Measurements from ENCODE around the gene XPNPEP3.
"Not testable (repeated sequence)": the region's sequence is repeated elsewhere in the genome, so short reads cannot be mapped to it uniquely, and the experiment has no call there.

XPNPEP3 gene

DNA sequence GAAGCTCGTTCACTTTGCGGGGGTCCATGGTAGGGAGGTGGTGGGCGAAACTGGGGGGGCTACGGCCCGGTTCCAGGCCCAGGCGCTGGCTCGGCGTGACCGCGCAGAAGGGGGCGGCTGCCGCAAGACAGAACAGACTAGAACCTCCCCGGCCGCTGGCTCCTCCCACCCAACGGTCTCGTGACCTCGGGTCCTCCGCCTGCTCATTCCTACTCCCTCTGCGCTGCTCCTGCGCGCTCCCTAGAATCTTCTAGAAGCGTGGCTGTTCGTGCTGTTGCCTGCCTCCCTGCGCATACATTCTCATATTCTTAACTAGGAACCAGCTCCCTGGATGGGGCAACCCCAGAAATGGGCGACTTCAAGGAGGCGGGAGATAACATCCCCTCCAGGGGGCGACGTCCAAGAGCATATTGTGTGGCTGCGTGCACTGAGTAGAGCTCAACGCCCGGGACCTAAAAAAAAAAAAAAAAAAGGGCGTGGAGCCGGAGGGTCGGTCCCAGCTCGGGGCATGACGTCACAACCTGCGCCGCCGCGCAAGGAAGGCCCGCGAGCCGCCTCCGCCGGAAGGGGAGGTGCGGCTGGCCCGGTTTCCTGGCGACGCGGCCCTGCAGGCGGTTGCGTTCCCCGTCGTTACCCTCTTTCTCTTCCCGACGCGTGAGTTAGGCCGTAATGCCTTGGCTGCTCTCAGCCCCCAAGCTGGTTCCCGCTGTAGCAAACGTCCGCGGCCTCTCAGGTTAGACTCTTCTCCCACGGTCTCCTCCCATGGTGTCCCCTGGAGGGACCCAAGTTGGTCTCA, at the start of gene XPNPEP3, which contains the start of gene ST13:
Gene XPNPEP3, plus strand, starts transcription at position 636 of the 796 bp plus-strand sequence. Its CDS starts 34 bp downstream, at position 670.
Gene ST13, minus strand, starts transcription at position 127 of the 796 bp plus-strand sequence. Its CDS starts 99 bp downstream, at position 28.
- peak; percentile 84 to 99 (median 95) for DNase-seq

DNA sequence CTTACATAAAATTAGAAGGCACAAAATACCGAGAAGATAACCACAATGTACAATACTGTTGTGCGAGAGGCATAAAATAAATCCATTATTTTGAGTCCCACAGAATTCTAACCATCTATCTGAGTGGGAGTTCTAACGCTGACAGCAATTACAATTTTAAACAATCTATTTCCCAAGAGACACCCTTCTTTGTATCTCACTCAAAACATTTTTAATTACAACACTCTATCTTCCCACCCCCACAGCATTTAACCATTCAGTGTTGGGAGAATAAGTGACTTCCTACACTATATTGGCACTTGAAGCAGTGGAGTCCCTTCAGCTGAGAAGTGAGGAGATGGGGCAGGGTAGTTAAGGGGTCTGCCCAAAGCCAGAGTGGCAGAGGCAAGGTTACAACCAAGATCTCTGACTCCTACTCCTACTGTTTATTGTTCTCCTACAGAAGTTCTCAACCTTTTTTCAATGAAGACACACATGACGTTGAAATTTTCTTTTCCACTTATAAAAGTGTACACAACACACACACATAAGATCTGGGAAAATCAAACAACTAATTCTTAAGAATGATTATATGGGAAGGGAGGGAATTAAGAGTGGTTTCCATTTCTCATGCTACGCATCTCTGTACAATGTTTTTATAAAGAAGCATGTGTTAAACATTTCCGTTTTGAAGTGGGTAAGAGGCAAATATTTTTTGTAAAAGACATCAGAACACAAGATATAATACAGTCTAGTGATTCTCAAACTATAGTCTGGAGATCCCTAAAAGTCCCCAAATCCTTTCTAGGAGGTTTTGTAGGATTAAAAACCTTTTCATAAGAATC, 48.7 kb upstream of the XPNPEP3 start:
- DNase-seq = no peak

GRCh38 chr22:40813912-40814315, 43.0 kb upstream of the XPNPEP3 start:
- DNase-seq = no peak

DNA sequence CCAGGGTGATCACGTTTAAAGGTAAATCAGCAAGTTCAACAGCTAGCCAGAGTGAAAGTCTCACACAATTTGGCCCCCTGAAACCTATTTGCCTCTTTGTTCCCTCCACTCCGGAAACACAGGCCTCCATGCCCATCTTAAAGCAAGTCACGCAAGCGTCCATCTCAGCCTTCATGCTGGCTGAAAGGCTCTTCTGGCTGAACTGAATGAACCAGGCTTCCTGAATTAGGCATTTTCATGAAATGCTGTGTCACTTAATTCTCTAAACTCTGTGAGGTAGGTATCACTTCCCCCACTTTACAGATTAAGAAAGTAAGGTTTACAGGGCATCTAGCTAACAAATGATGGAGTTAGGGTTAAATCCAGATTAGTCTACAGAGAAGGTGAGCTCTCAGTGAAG, 39.2 kb upstream of the XPNPEP3 start:
- no peak for DNase-seq

- no peak for DNase-seq
Measured at GRCh38 chr22:40818192-40818746, 38.7 kb upstream of the XPNPEP3 start.

DNA sequence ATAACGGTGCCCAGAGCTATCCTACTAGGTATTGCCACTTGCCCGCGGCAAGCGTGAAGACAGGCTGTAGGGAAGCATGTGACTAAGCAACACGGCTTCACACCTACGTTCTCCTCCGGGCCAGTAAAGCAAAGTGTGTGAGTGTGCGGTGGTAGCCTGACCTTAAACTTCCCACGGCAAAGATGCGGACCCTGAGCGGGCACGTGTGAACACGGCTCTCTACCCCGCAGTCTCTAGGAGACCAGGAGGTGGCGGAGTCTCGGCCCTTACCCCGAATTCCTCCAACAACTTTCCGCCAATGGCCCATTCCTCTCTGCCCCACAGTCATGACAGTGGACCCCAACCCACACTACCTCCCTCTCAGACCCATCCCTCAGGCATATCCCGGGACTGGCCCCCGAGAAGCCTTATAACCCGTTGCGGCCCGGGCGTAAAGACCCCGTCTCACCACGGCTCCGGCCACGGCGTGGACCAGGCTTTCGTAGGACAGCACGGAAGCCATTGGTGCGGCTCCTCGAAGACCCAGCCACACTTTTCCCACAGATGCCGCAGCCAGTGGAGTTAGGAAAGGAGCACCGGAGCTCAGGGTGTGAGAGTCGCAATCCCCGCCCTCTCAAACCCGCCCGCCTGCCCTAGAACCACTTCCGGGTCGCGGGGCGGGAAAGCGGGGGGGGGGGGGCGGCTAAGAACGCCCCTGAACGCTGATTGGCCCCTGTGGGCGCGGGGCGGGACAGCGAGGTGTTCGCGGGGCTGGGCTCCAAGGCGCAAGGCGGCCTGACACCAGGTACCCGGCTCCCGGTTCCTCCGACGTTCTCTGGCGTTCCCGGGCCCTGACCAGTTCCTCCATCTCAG, 38.0 kb upstream of the XPNPEP3 start, which contains the start of gene SLC25A17:
Gene SLC25A17, minus strand, starts transcription at position 600 of the 852 bp plus-strand sequence. Its CDS starts 98 bp downstream, at position 502.
- DNase-seq = peak; percentile 39 to 92 (median 82)

- DNase-seq = no peak
Measured at GRCh38 chr22:40819599-40820140, 37.3 kb upstream of the XPNPEP3 start.

DNA sequence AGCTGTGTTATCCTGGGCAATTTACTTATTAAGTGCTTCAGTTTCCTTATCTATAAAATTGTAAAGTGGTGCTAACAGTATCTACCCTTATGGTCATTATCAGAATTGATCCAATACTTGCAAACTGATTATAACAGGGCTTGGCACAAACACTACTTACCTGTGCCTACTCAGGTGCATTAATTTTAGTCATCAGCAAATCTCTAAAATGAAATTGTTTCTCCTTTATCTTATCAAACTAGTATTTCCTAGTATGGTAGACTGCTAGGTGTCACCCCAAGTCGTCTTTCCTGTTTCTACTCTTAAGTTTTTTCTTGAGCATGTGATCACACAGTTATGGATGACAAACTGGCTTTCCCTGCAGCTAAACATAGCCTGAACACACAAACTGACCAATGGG, 33.5 kb upstream of the XPNPEP3 start:
- DNase-seq = no peak

DNA sequence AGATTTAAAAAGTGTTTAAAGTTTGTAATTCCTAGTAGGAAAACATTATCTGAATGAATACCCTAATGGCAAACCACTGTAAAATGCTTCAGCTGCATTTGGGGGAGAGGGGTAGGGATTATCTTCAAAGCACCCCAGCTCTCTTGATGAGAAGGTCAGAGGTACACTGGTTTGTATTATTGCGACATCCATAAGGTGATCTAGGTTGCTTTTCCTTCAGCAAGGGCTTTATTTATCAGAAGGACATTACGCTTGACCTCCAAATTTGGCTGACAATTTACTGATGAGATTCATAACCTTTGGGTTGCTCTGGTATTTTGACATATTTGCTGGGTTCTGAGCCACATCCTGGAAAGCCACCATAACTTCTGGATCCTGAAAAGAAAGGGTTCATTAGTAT, 30.7 kb upstream of the XPNPEP3 start:
- DNase-seq = not testable (repeated sequence)

DNA sequence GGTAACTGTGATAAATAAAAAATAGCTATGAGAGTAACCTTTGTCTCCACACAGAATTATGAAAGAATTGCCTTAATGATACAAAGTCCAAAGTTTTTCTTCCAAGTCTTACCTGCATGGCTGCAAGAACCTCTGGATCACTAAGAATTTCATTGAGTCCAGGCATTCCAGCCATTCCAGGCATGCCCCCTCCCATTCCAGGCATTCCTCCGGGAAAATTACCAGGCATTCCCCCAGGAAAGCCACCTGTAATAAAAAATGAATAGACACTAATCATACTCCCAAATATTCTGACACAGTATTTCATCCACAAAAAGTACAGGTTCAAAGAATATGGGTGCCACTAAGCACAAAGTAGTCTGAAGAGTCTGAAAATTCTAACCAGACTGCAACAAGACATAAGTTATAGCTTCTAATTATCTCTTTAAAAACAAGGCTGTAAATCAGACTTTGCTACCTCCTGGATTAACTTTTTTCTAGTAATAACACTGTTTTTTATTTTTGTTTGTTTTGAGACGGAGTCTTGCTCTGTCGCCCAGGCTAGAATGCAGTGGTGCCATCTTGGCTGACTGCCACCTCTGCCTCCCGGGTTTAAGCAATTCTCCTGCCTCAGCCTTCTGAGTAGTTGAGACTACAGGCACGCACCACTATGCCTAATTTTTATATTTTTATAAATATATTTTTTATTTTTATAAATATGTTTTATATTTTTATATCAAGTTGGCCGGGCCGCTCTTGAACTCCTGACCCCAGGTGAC, 29.8 kb upstream of the XPNPEP3 start:
- DNase-seq = no peak

GRCh38 chr22:40829131-40829530, 27.8 kb upstream of the XPNPEP3 start:
- DNase-seq = no peak

- no peak for DNase-seq
Measured at GRCh38 chr22:40834619-40835018, 22.3 kb upstream of the XPNPEP3 start.

DNA sequence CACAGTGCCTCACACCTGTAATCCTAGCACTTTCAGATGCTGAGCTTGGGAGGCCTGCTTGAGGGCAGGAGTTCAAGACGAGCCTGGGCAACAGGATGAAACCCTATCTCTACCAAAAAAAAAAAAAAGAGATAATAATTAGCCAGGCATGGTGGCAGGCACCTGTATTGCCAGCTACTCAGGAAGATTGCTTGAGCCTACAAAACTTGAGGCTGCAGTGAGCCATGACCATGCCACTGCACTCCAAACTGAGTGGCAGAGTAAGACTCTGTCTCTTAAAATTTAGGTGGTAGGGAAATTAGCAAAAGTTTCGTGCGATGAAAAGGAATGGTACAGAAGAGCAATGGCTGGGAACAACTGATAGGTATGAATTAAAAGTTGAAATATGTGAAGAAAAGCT, 18.5 kb upstream of the XPNPEP3 start:
- no peak for DNase-seq

GRCh38 chr22:40844951-40845350, 12.0 kb upstream of the XPNPEP3 start:
- no peak for DNase-seq

GRCh38 chr22:40845816-40846215, 11.1 kb upstream of the XPNPEP3 start:
- DNase-seq = not testable (repeated sequence)

DNA sequence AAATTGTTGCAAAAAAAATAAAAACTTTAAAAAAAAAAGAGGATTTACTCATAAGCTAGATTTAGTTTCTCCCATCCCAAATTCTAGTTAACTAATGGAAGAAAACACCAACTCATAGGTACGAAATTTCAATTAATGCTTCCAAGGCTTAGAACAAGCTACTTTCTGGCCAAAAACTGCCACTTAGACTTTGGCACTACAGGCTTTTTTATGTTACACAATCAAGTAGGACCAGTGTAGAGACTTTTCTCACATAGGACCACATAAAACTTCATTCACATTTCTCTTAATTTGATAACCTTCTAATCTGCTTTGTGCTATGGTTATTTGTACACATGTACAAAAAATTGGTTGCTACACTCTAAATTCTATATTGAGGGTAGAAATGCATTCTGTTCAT, 3.6 kb upstream of the XPNPEP3 start:
- DNase-seq = no peak

- no peak for DNase-seq
Measured at GRCh38 chr22:40853961-40854360, 3.0 kb upstream of the XPNPEP3 start.

- peak in 2 of 56 donors; percentile 5 to 8 for DNase-seq
Measured at GRCh38 chr22:40855071-40855978, 1.6 kb upstream of the XPNPEP3 start.
